Neuronal stem cell (in vitro differentiated cells): ENCODE measurements around the gene ALLC.

Experiments
- DNase-seq: peaks from one replicate; pipeline ENCODE4 v3.0.0-alpha.2; 2013; ENCODE audit warnings: low spot score
- H2AFZ ChIP-seq: one replicate; pipeline ENCODE4 v1.6.1; 2013; ENCODE audit warnings: mild to moderate bottlenecking, low read length, inconsistent platforms
- H2AK5ac ChIP-seq: 2 replicates; pipeline ENCODE4 v1.6.1; 2013; ENCODE audit warnings: low read depth, mild to moderate bottlenecking, inconsistent platforms, low read length, moderate library complexity, mixed read lengths
- H2BK120ac ChIP-seq: 2 replicates; pipeline ENCODE4 v1.6.1; 2013; ENCODE audit warnings: low read depth, mild to moderate bottlenecking, inconsistent platforms, low read length, moderate library complexity, mixed read lengths
- H2BK12ac ChIP-seq: one replicate; pipeline ENCODE4 v1.6.1; 2013; ENCODE audit warnings: low read length, inconsistent platforms
- H2BK15ac ChIP-seq: 2 replicates; pipeline ENCODE4 v1.6.1; 2013; ENCODE audit warnings: mild to moderate bottlenecking, low read length, inconsistent platforms, mixed read lengths
- H2BK5ac ChIP-seq: one replicate; pipeline ENCODE4 v1.6.1; 2013; ENCODE audit warnings: inconsistent platforms, mild to moderate bottlenecking, low read length, moderate library complexity
- H3K14ac ChIP-seq: one replicate; pipeline ENCODE4 v1.6.1; 2013; ENCODE audit warnings: low read length, inconsistent platforms
- H3K18ac ChIP-seq: 2 replicates; pipeline ENCODE4 v1.6.1; 2013; ENCODE audit warnings: low read length, inconsistent platforms
- H3K23ac ChIP-seq: 2 replicates; pipeline ENCODE4 v1.6.1; 2013; ENCODE audit warnings: low read depth, mild to moderate bottlenecking, mixed read lengths, low read length, inconsistent platforms; ENCODE audit not compliant: poor library complexity
- H3K27ac ChIP-seq: replicated peaks from 3 replicates; pipeline ENCODE4 v1.5.1; 2013; ENCODE audit warnings: low read length, inconsistent platforms
- H3K27me3 ChIP-seq, 3 experiments: 2 replicates each; pipeline ENCODE4 v1.6.1; 2013; ENCODE audit warnings: low read length in 3 of 3, mild to moderate bottlenecking in 2 of 3, inconsistent platforms in 1 of 3, low read depth in 1 of 3, mixed read lengths in 1 of 3, moderate library complexity in 1 of 3; ENCODE audit not compliant: control insufficient read depth in 3 of 3, insufficient read depth in 3 of 3
- H3K36me3 ChIP-seq, 2 donors: replicated peaks in 1 of 2; 2 replicates each; pipeline ENCODE4 v1.6.1; 2013; ENCODE audit warnings: low read length in 2 of 2; ENCODE audit not compliant: control insufficient read depth in 2 of 2, insufficient read depth in 2 of 2
- H3K4ac ChIP-seq: 2 replicates; pipeline ENCODE4 v1.6.1; 2013; ENCODE audit warnings: inconsistent platforms, mild to moderate bottlenecking, low read length, moderate library complexity
- H3K4me1 ChIP-seq, 2 donors: 1 replicate in 1 of 2; 2 replicates in 1 of 2; pipeline ENCODE4 v1.6.1; 2013; ENCODE audit warnings: low read length in 2 of 2, low read depth in 1 of 2; ENCODE audit not compliant: control insufficient read depth in 2 of 2, insufficient read depth in 1 of 2
- H3K4me2 ChIP-seq: one replicate; pipeline ENCODE4 v1.6.1; 2013; ENCODE audit warnings: mild to moderate bottlenecking, low read length, inconsistent platforms; ENCODE audit not compliant: insufficient read depth, poor library complexity, severe bottlenecking
- H3K4me3 ChIP-seq, 2 donors: 2 replicates each; pipeline ENCODE4 v1.5.1; 2013; ENCODE audit warnings: low read length in 2 of 2, mild to moderate bottlenecking in 2 of 2, inconsistent platforms in 1 of 2, moderate library complexity in 1 of 2
- H3K79me1 ChIP-seq: one replicate; pipeline ENCODE4 v1.6.1; 2013; ENCODE audit warnings: low read depth, mild to moderate bottlenecking, inconsistent platforms, low read length, moderate library complexity
- H3K9ac ChIP-seq: one replicate; pipeline ENCODE4 v1.6.1; 2013; ENCODE audit warnings: mild to moderate bottlenecking, low read depth, low read length, inconsistent platforms; ENCODE audit not compliant: poor library complexity
- H3K9me3 ChIP-seq, 2 donors: replicated peaks in 1 of 2; 2 replicates each; pipeline versions ENCODE3 to v1.6.1; 2013; ENCODE audit warnings: low read length in 2 of 2, mild to moderate bottlenecking in 2 of 2, inconsistent platforms in 1 of 2, low read depth in 1 of 2, mixed read lengths in 1 of 2, moderate library complexity in 1 of 2; ENCODE audit not compliant: control insufficient read depth in 2 of 2, insufficient read depth in 1 of 2
- H4K8ac ChIP-seq: one replicate; pipeline ENCODE4 v1.6.1; 2013; ENCODE audit warnings: low read depth, mild to moderate bottlenecking, inconsistent platforms, low read length, moderate library complexity
- H4K91ac ChIP-seq: one replicate; pipeline ENCODE4 v1.6.1; 2013; ENCODE audit warnings: low read length, low read depth, mild to moderate bottlenecking, inconsistent platforms; ENCODE audit not compliant: poor library complexity
- WGBS, 2 donors: extraction: QIAGEN DNeasy Blood & Tissue Kit; methylation state at CpG; one replicate each; pipeline ENCODE4 v1.1.7; 2013; ENCODE audit warnings: missing lambda C conversion rate in 2 of 2, mixed read lengths in 1 of 2; ENCODE audit not compliant: insufficient read length in 2 of 2, insufficient replicate concordance in 1 of 2; ENCODE audit errors: extremely low coverage in 2 of 2; 5-methylcytosine and 5-hydroxymethylcytosine counted together

Gene ALLC

GRCh38 chr2:3743951-3744555 lies 86.1 kb downstream of the ALLC start:
- Histone ChIP-seq H3K27me3 (no peaks in the 10 kb centered on the region), H3K36me3 (no peaks in the 10 kb centered on the region), H3K18ac (no peak overlapping the region), H3K4me3 (no peak overlapping the region), H3K79me1 (no peaks in the 10 kb centered on the region), H2BK15ac (no peak overlapping the region), H3K9me3 (peaks cover 0 to 3% of the 10 kb centered on the region in 2 donors), H2BK5ac (no peak overlapping the region), H2AFZ (no peak overlapping the region), H3K4me1 (no peaks in the 10 kb centered on the region), H2BK120ac (no peak overlapping the region), H2BK12ac (no peak overlapping the region), H4K91ac (no peak overlapping the region), H3K23ac (peak overlapping the region; percentile 4), H3K4me2 (no peak overlapping the region), H3K27ac (no peak overlapping the region), H3K9ac (no peak overlapping the region), H3K4ac (no peak overlapping the region), H3K14ac (no peak overlapping the region), H4K8ac (no peak overlapping the region), H2AK5ac (peak overlapping the region; percentile 12)
- no CpG with 5 or more reads among the region's 12 CpGs for WGBS, 2 donors
- no peak for DNase-seq

- Histone ChIP-seq H3K36me3 (no peaks in the 10 kb centered on the region), H4K91ac (no peak overlapping the region), H3K23ac (no peak overlapping the region), H3K4me1 (no peaks in the 10 kb centered on the region), H3K9ac (no peak overlapping the region), H3K27me3 (no peaks in the 10 kb centered on the region), H2AFZ (no peak overlapping the region), H2AK5ac (no peak overlapping the region), H3K4me2 (no peak overlapping the region), H2BK5ac (no peak overlapping the region), H3K79me1 (no peaks in the 10 kb centered on the region), H2BK15ac (no peak overlapping the region), H3K9me3 (peaks cover 0 to 3% of the 10 kb centered on the region in 2 donors), H2BK120ac (no peak overlapping the region), H3K18ac (peak overlapping the region; percentile 15), H3K4me3 (no peak overlapping the region), H2BK12ac (no peak overlapping the region), H3K14ac (no peak overlapping the region), H3K27ac (no peak overlapping the region), H4K8ac (no peak overlapping the region), H3K4ac (no peak overlapping the region)
- no peak for DNase-seq
- WGBS, 2 donors = no CpG with 5 or more reads among the region's 12 CpGs
These were observed 87.9 kb downstream of the ALLC start for GRCh38 chr2:3745920-3746319.

- H2BK15ac ChIP-seq = no peak overlapping the region
- no peaks in the 10 kb centered on the region for H3K79me1 ChIP-seq
- no peak overlapping the region for H4K91ac ChIP-seq
- H2BK12ac ChIP-seq = no peak overlapping the region
- H3K18ac ChIP-seq = peak overlapping the region; percentile 11
- H3K4me3 ChIP-seq = no peak overlapping the region
- H3K27ac ChIP-seq = no peak overlapping the region
- peaks cover 0 to 3% of the 10 kb centered on the region in 2 donors for H3K9me3 ChIP-seq
- no peak overlapping the region for H2AK5ac ChIP-seq
- H3K23ac ChIP-seq = no peak overlapping the region
- no peak overlapping the region for H3K4me2 ChIP-seq
- no peak overlapping the region for H4K8ac ChIP-seq
- no peaks in the 10 kb centered on the region for H3K4me1 ChIP-seq
- no peak overlapping the region for H3K9ac ChIP-seq
- H3K14ac ChIP-seq = no peak overlapping the region
- peak overlapping the region; percentile 25 for H2BK5ac ChIP-seq
- H3K27me3 ChIP-seq = no peaks in the 10 kb centered on the region
- H2AFZ ChIP-seq = no peak overlapping the region
- DNase-seq = no peak
- no peak overlapping the region for H3K4ac ChIP-seq
- WGBS, 2 donors = no CpG with 5 or more reads among the region's 20 CpGs
- H2BK120ac ChIP-seq = no peak overlapping the region
- no peaks in the 10 kb centered on the region for H3K36me3 ChIP-seq
These were observed 89.1 kb downstream of the ALLC start for GRCh38 chr2:3747032-3747654.

- Histone ChIP-seq H3K36me3 (no peaks in the 10 kb centered on the region), H3K79me1 (no peaks in the 10 kb centered on the region), H3K27ac (no peak overlapping the region), H3K23ac (no peak overlapping the region), H2BK12ac (no peak overlapping the region), H2AFZ (no peak overlapping the region), H3K4me1 (no peaks in the 10 kb centered on the region), H4K8ac (no peak overlapping the region), H3K9me3 (peaks cover 0 to 2% of the 10 kb centered on the region in 2 donors), H3K9ac (no peak overlapping the region), H2BK15ac (no peak overlapping the region), H3K4ac (no peak overlapping the region), H3K4me3 (no peak overlapping the region), H3K27me3 (no peaks in the 10 kb centered on the region), H2BK5ac (no peak overlapping the region), H2BK120ac (no peak overlapping the region), H3K4me2 (no peak overlapping the region), H3K18ac (no peak overlapping the region), H4K91ac (no peak overlapping the region), H3K14ac (peak overlapping the region; percentile 31), H2AK5ac (peak overlapping the region; percentile 50)
- WGBS, 2 donors = no CpG with 5 or more reads among the region's 9 CpGs
- no peak for DNase-seq
These were observed 89.8 kb downstream of the ALLC start for GRCh38 chr2:3747826-3748225.
